ENCODE measurements around the gene SDK1.

DNA sequence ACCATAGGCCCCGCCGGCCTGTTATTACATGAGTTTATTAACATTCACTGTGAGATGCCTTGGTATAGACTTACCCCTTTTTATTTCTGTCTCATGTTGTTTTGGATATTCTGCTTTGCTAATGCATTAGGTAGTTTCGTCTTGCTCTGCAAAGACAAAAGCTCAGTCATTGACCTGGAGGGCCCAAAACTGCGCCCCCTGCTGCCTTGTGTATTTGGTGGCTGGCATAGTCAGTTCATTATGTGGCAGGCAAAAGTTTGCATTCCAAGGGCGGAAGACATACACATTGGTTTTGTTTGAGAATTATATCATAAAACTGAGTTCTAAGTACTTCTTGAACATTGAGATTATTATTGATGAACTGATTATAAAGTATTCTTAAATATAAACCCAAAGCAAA lies 372.5 kb downstream of the SDK1 start:
- TF ChIP-seq, protein P1, sequence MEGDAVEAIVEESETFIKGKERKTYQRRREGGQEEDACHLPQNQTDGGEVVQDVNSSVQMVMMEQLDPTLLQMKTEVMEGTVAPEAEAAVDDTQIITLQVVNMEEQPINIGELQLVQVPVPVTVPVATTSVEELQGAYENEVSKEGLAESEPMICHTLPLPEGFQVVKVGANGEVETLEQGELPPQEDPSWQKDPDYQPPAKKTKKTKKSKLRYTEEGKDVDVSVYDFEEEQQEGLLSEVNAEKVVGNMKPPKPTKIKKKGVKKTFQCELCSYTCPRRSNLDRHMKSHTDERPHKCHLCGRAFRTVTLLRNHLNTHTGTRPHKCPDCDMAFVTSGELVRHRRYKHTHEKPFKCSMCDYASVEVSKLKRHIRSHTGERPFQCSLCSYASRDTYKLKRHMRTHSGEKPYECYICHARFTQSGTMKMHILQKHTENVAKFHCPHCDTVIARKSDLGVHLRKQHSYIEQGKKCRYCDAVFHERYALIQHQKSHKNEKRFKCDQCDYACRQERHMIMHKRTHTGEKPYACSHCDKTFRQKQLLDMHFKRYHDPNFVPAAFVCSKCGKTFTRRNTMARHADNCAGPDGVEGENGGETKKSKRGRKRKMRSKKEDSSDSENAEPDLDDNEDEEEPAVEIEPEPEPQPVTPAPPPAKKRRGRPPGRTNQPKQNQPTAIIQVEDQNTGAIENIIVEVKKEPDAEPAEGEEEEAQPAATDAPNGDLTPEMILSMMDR (IDR thresholded peaks at IDR 0.05; ENCODE audit: low read depth, low read length, missing input control) = peak; percentile 12
- TF ChIP-seq, protein P2, sequence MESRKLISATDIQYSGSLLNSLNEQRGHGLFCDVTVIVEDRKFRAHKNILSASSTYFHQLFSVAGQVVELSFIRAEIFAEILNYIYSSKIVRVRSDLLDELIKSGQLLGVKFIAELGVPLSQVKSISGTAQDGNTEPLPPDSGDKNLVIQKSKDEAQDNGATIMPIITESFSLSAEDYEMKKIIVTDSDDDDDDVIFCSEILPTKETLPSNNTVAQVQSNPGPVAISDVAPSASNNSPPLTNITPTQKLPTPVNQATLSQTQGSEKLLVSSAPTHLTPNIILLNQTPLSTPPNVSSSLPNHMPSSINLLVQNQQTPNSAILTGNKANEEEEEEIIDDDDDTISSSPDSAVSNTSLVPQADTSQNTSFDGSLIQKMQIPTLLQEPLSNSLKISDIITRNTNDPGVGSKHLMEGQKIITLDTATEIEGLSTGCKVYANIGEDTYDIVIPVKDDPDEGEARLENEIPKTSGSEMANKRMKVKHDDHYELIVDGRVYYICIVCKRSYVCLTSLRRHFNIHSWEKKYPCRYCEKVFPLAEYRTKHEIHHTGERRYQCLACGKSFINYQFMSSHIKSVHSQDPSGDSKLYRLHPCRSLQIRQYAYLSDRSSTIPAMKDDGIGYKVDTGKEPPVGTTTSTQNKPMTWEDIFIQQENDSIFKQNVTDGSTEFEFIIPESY (IDR thresholded peaks at IDR 0.05) = no peak
- TF ChIP-seq, protein P3, sequence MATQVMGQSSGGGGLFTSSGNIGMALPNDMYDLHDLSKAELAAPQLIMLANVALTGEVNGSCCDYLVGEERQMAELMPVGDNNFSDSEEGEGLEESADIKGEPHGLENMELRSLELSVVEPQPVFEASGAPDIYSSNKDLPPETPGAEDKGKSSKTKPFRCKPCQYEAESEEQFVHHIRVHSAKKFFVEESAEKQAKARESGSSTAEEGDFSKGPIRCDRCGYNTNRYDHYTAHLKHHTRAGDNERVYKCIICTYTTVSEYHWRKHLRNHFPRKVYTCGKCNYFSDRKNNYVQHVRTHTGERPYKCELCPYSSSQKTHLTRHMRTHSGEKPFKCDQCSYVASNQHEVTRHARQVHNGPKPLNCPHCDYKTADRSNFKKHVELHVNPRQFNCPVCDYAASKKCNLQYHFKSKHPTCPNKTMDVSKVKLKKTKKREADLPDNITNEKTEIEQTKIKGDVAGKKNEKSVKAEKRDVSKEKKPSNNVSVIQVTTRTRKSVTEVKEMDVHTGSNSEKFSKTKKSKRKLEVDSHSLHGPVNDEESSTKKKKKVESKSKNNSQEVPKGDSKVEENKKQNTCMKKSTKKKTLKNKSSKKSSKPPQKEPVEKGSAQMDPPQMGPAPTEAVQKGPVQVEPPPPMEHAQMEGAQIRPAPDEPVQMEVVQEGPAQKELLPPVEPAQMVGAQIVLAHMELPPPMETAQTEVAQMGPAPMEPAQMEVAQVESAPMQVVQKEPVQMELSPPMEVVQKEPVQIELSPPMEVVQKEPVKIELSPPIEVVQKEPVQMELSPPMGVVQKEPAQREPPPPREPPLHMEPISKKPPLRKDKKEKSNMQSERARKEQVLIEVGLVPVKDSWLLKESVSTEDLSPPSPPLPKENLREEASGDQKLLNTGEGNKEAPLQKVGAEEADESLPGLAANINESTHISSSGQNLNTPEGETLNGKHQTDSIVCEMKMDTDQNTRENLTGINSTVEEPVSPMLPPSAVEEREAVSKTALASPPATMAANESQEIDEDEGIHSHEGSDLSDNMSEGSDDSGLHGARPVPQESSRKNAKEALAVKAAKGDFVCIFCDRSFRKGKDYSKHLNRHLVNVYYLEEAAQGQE (IDR thresholded peaks at IDR 0.05) = no peak
- TF ChIP-seq RAD21 (IDR thresholded peaks at IDR 0.05) = peak; percentile 33 to 63
- no peak for TF ChIP-seq JUND (IDR thresholded peaks at IDR 0.05)
- no peak for TF ChIP-seq TAF1 (conservative IDR thresholded peaks at IDR 0.05)

Measured in liver (tissue), 3 donors.